ENCODE data around the gene USP27X.

The USP27X gene

DNA sequence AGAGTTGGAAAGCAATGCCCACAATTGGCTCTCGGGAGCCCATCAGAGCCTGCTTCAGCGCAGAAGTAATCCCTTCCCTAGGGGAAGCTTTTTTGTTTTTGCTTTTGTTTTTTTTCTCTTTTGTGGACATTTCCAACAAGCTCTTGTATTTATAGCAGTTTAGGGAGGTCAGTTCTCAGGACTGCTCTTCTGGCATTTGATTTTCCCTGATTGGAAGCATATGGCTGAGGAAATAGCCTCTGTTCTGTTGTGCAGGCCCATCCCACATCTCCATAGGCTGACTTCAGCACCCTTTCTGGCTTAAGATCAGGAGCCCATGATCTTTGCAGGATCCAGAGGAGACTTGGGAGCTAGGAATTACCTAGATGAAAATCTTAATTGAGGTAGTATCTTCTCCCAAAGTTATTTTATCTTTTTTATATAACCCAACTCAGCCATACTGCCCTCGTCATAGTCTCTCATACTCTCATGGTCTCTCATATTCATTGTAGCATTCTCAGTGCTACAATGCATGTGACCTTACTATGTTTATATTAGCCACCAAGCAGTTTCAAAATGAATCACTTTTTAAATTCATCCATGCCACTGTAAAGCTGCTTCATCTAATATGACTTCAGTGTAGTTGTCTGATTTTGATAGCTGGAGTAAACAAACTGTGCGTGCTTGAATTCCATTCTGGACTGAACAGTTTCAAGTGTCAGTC lies 33.4 kb upstream of the USP27X start:
- Histone ChIP-seq H3K56ac (ENCODE audit: low read length) (no peak overlapping the region), H2AK5ac (ENCODE audit: low read length) (no peak overlapping the region), H2BK120ac (ENCODE audit: low read depth, low read length) (no peak overlapping the region), H3K4me1 (ENCODE audit: control insufficient read depth, low read depth, low read length) (no peaks in the 10 kb centered on the region), H2BK15ac (replicated peaks; ENCODE audit: low read depth) (no peak overlapping the region), H3K79me2 (ENCODE audit: control insufficient read depth, insufficient read depth, low read length) (no peaks in the 10 kb centered on the region), H3K36me3 (ENCODE audit: control insufficient read depth, insufficient read depth, low read length) (no peaks in the 10 kb centered on the region), H3K27ac (ENCODE audit: low read depth, low read length) (no peak overlapping the region), H3K23ac (ENCODE audit: low read length) (no peak overlapping the region), H3K18ac (ENCODE audit: low read length) (no peak overlapping the region), H3K9ac (ENCODE audit: low read length) (no peak overlapping the region), H2BK5ac (ENCODE audit: low read length) (no peak overlapping the region), H4K5ac (ENCODE audit: low read length) (no peak overlapping the region), H3K79me1 (ENCODE audit: low read length) (no peaks in the 10 kb centered on the region), H3K27me3 (ENCODE audit: insufficient read depth, low read length, poor library complexity) (no peaks in the 10 kb centered on the region), H3K4me3 (ENCODE audit: low read length) (no peak overlapping the region), H3K4ac (ENCODE audit: low read depth, low read length) (no peak overlapping the region), H3K4me2 (ENCODE audit: low read length) (no peak overlapping the region), H4K8ac (ENCODE audit: low read depth, low read length) (no peak overlapping the region)
- no CpG with 5 or more reads among the region's 4 CpGs for WGBS (ENCODE audit: extremely low coverage, insufficient coverage, low lambda C conversion rate)
- DNase-seq: no peak

DNA sequence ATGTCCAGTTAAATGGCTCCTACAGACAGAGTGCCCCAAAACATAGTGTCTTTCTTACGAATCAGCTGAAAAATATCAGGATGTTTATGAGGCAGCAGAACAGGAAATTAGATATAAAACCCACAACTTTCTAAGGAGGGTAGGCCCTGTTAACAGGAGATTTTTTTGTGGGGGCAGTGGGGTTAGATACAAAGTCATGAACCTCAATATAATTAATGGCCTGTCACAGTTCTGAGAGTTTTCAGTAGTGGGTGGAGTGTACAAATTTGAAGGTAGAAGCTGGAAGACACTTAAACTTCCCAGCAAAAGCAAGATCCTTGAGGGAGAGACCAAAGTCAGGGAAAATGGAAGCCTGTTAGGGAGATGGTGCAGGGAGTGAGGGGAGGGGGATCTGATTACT lies 32.8 kb upstream of the USP27X start:
- Histone ChIP-seq H4K8ac (ENCODE audit: low read depth, low read length) (no peak overlapping the region), H4K5ac (ENCODE audit: low read length) (no peak overlapping the region), H3K4me2 (ENCODE audit: low read length) (no peak overlapping the region), H2BK5ac (ENCODE audit: low read length) (no peak overlapping the region), H3K4me1 (ENCODE audit: control insufficient read depth, low read depth, low read length) (no peaks in the 10 kb centered on the region), H3K27ac (ENCODE audit: low read depth, low read length) (no peak overlapping the region), H2AK5ac (ENCODE audit: low read length) (no peak overlapping the region), H2BK15ac (replicated peaks; ENCODE audit: low read depth) (no peak overlapping the region), H3K79me2 (ENCODE audit: control insufficient read depth, insufficient read depth, low read length) (no peaks in the 10 kb centered on the region), H3K27me3 (ENCODE audit: insufficient read depth, low read length, poor library complexity) (no peaks in the 10 kb centered on the region), H3K4ac (ENCODE audit: low read depth, low read length) (no peak overlapping the region), H3K79me1 (ENCODE audit: low read length) (no peaks in the 10 kb centered on the region), H2BK120ac (ENCODE audit: low read depth, low read length) (no peak overlapping the region), H3K56ac (ENCODE audit: low read length) (no peak overlapping the region), H3K4me3 (ENCODE audit: low read length) (no peak overlapping the region), H3K23ac (ENCODE audit: low read length) (no peak overlapping the region), H3K36me3 (ENCODE audit: control insufficient read depth, insufficient read depth, low read length) (no peaks in the 10 kb centered on the region), H3K18ac (ENCODE audit: low read length) (no peak overlapping the region), H3K9ac (ENCODE audit: low read length) (no peak overlapping the region)
- no CpG with 5 or more reads among the region's 1 CpG for WGBS (ENCODE audit: extremely low coverage, insufficient coverage, low lambda C conversion rate)
- no peak for DNase-seq

DNA sequence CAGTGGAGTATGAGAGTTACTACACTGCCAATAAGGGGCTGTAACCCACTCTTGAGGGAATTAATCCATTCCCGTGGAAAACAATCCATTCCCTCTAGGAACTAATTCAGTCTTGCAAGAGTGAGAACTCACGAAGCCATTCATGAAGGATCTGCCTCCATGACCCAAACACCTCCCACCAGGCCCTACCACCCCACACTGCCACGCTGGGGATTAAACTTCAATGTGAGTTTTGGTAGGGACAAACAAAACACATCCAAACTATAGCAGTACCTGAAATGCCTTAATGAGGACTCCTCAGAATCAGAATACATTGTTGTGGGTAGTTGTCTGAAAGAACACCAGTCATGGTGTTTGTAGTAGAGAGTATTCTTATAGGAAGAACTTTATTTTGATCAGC lies 31.0 kb upstream of the USP27X start:
- no CpG with 5 or more reads among the region's 3 CpGs for WGBS (ENCODE audit: extremely low coverage, insufficient coverage, low lambda C conversion rate)
- no peak overlapping the region for H4K5ac ChIP-seq (ENCODE audit: low read length)

DNA sequence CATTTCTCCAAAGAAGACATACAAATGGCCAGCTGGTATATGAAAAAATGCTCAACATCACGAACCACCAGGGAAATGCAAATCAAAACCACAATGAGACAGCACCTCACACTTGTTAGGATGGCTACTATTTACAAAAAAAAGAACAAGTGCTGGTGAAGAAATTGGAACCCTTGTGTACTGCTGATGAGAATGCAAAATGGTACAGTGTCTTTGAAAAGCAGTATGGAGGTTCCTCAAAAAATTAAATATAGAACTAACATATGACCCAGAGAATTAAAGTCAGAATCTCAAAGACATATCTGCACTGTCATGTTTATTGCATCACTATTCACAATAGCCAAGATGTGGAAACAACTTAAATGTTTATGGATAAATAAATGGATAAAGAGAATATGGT lies 29.3 kb upstream of the USP27X start:
- no peak overlapping the region for H3K18ac ChIP-seq (ENCODE audit: low read length)
- no peak overlapping the region for H2BK5ac ChIP-seq (ENCODE audit: low read length)
- H3K4me3 ChIP-seq (ENCODE audit: low read length): no peak overlapping the region
- no peak overlapping the region for H2AK5ac ChIP-seq (ENCODE audit: low read length)
- WGBS (ENCODE audit: extremely low coverage, insufficient coverage, low lambda C conversion rate): no CpG with 5 or more reads among the region's 1 CpG
- no peak overlapping the region for H2BK120ac ChIP-seq (ENCODE audit: low read depth, low read length)
- H2BK15ac ChIP-seq (replicated peaks; ENCODE audit: low read depth): no peak overlapping the region
- no peak overlapping the region for H3K27ac ChIP-seq (ENCODE audit: low read depth, low read length)
- DNase-seq: no peak
- no peaks in the 10 kb centered on the region for H3K4me1 ChIP-seq (ENCODE audit: control insufficient read depth, low read depth, low read length)
- no peaks in the 10 kb centered on the region for H3K79me2 ChIP-seq (ENCODE audit: control insufficient read depth, insufficient read depth, low read length)
- H3K23ac ChIP-seq (ENCODE audit: low read length): no peak overlapping the region
- H3K27me3 ChIP-seq (ENCODE audit: insufficient read depth, low read length, poor library complexity): no peaks in the 10 kb centered on the region
- no peak overlapping the region for H3K4me2 ChIP-seq (ENCODE audit: low read length)
- no peaks in the 10 kb centered on the region for H3K79me1 ChIP-seq (ENCODE audit: low read length)
- H4K5ac ChIP-seq (ENCODE audit: low read length): no peak overlapping the region
- H3K9ac ChIP-seq (ENCODE audit: low read length): no peak overlapping the region
- H4K8ac ChIP-seq (ENCODE audit: low read depth, low read length): no peak overlapping the region
- no peak overlapping the region for H3K4ac ChIP-seq (ENCODE audit: low read depth, low read length)
- no peak overlapping the region for H3K56ac ChIP-seq (ENCODE audit: low read length)
- H3K36me3 ChIP-seq (ENCODE audit: control insufficient read depth, insufficient read depth, low read length): no peaks in the 10 kb centered on the region

More for the DNA sequence above, 31.0 kb upstream of the USP27X start:
- H2BK5ac ChIP-seq (ENCODE audit: low read length): no peak overlapping the region
- no peak for DNase-seq
- H2BK120ac ChIP-seq (ENCODE audit: low read depth, low read length): no peak overlapping the region
- H3K27me3 ChIP-seq (ENCODE audit: insufficient read depth, low read length, poor library complexity): no peaks in the 10 kb centered on the region
- no peaks in the 10 kb centered on the region for H3K79me2 ChIP-seq (ENCODE audit: control insufficient read depth, insufficient read depth, low read length)
- no peak overlapping the region for H3K18ac ChIP-seq (ENCODE audit: low read length)
- no peak overlapping the region for H4K8ac ChIP-seq (ENCODE audit: low read depth, low read length)
- H3K4ac ChIP-seq (ENCODE audit: low read depth, low read length): no peak overlapping the region
- no peaks in the 10 kb centered on the region for H3K4me1 ChIP-seq (ENCODE audit: control insufficient read depth, low read depth, low read length)
- H2BK15ac ChIP-seq (replicated peaks; ENCODE audit: low read depth): no peak overlapping the region
- no peak overlapping the region for H2AK5ac ChIP-seq (ENCODE audit: low read length)
- H3K27ac ChIP-seq (ENCODE audit: low read depth, low read length): no peak overlapping the region
- no peaks in the 10 kb centered on the region for H3K79me1 ChIP-seq (ENCODE audit: low read length)
- no peak overlapping the region for H3K9ac ChIP-seq (ENCODE audit: low read length)
- no peak overlapping the region for H3K56ac ChIP-seq (ENCODE audit: low read length)
- no peak overlapping the region for H3K23ac ChIP-seq (ENCODE audit: low read length)
- no peaks in the 10 kb centered on the region for H3K36me3 ChIP-seq (ENCODE audit: control insufficient read depth, insufficient read depth, low read length)
- H3K4me2 ChIP-seq (ENCODE audit: low read length): no peak overlapping the region
- H3K4me3 ChIP-seq (ENCODE audit: low read length): no peak overlapping the region

DNA sequence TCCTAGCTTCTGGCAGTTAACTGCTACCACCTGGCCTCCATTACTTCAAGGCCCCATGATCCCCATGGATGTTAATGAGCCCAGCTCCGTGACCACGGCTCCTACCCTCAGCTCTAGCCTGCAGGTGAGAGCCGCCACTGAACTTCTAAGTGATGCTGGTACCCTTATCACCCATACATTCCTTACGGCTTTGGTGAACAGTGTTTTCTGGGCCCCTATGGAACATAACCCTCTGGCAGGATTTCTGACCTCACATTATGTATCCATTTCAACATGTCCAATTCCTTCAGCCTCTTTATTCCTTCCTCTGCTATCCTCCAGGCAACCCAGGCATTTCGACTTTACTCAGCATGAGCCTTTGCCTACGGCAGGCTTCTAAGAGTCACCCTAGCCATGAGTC lies 25.6 kb upstream of the USP27X start:
- H3K4ac ChIP-seq (ENCODE audit: low read depth, low read length): no peak overlapping the region
- no peak overlapping the region for H3K27ac ChIP-seq (ENCODE audit: low read depth, low read length)
- no peaks in the 10 kb centered on the region for H3K4me1 ChIP-seq (ENCODE audit: control insufficient read depth, low read depth, low read length)
- no CpG with 5 or more reads among the region's 6 CpGs for WGBS (ENCODE audit: extremely low coverage, insufficient coverage, low lambda C conversion rate)
- no peak overlapping the region for H3K4me3 ChIP-seq (ENCODE audit: low read length)
- no peak overlapping the region for H4K8ac ChIP-seq (ENCODE audit: low read depth, low read length)
- no peak overlapping the region for H3K4me2 ChIP-seq (ENCODE audit: low read length)
- H3K56ac ChIP-seq (ENCODE audit: low read length): no peak overlapping the region
- H2BK120ac ChIP-seq (ENCODE audit: low read depth, low read length): no peak overlapping the region
- H3K79me1 ChIP-seq (ENCODE audit: low read length): no peaks in the 10 kb centered on the region
- H3K36me3 ChIP-seq (ENCODE audit: control insufficient read depth, insufficient read depth, low read length): no peaks in the 10 kb centered on the region
- no peak for DNase-seq
- H3K18ac ChIP-seq (ENCODE audit: low read length): no peak overlapping the region
- no peaks in the 10 kb centered on the region for H3K27me3 ChIP-seq (ENCODE audit: insufficient read depth, low read length, poor library complexity)
- no peak overlapping the region for H2BK15ac ChIP-seq (replicated peaks; ENCODE audit: low read depth)
- no peak overlapping the region for H2AK5ac ChIP-seq (ENCODE audit: low read length)
- H2BK5ac ChIP-seq (ENCODE audit: low read length): no peak overlapping the region
- H3K79me2 ChIP-seq (ENCODE audit: control insufficient read depth, insufficient read depth, low read length): no peaks in the 10 kb centered on the region
- no peak overlapping the region for H3K23ac ChIP-seq (ENCODE audit: low read length)
- H3K9ac ChIP-seq (ENCODE audit: low read length): no peak overlapping the region
- H4K5ac ChIP-seq (ENCODE audit: low read length): no peak overlapping the region

DNA sequence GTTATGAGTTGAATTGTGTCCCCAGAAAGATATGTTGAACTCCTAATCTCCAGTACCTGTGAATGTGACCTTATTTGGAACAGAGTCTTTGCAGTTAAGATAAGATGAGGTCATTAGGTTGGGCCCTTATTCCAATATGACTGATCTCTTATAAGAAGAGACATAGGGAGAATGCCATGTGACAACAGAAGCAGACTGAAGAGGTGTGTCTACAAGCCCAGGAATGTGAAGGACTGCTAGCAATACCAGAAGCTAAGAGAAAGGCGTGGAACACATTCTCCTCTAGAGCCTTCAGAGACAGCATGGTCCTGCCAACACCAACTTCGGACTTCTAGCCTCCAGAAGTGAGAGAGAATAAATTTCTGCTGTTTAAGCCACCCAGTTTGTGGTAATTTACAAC lies 22.5 kb upstream of the USP27X start:
- Histone ChIP-seq H3K27me3 (ENCODE audit: insufficient read depth, low read length, poor library complexity) (no peaks in the 10 kb centered on the region), H3K27ac (ENCODE audit: low read depth, low read length) (no peak overlapping the region), H2BK15ac (replicated peaks; ENCODE audit: low read depth) (no peak overlapping the region), H3K79me2 (ENCODE audit: control insufficient read depth, insufficient read depth, low read length) (no peaks in the 10 kb centered on the region), H3K36me3 (ENCODE audit: control insufficient read depth, insufficient read depth, low read length) (no peaks in the 10 kb centered on the region), H3K4me1 (ENCODE audit: control insufficient read depth, low read depth, low read length) (no peaks in the 10 kb centered on the region), H2BK120ac (ENCODE audit: low read depth, low read length) (no peak overlapping the region), H3K4ac (ENCODE audit: low read depth, low read length) (no peak overlapping the region), H4K5ac (ENCODE audit: low read length) (no peak overlapping the region), H3K23ac (ENCODE audit: low read length) (no peak overlapping the region), H3K56ac (ENCODE audit: low read length) (no peak overlapping the region), H3K9ac (ENCODE audit: low read length) (no peak overlapping the region), H2BK5ac (ENCODE audit: low read length) (no peak overlapping the region), H3K4me2 (ENCODE audit: low read length) (no peak overlapping the region), H3K4me3 (ENCODE audit: low read length) (no peak overlapping the region), H2AK5ac (ENCODE audit: low read length) (no peak overlapping the region), H3K79me1 (ENCODE audit: low read length) (no peaks in the 10 kb centered on the region), H3K18ac (ENCODE audit: low read length) (no peak overlapping the region), H4K8ac (ENCODE audit: low read depth, low read length) (no peak overlapping the region)
- no peak for DNase-seq
- WGBS (ENCODE audit: extremely low coverage, insufficient coverage, low lambda C conversion rate): no CpG with 5 or more reads among the region's 2 CpGs
